GM23248 (cell line): ENCODE results near the gene MIA2. TPM values are rescaled to one million over a fixed set of nuclear protein-coding genes. Genes with fewer than 3 reads are reported as not detected.

ENCODE experiments used
- DNase-seq: peaks from one replicate; pipeline ENCODE4 v3.0.0-alpha.2; 2015
- H2AFZ ChIP-seq: fragments of 200-600 bp; sonication (generic); 2 replicates; pipeline ENCODE4 v1.6.1; 2016; ENCODE audit warnings: antibody characterized with exemption
- H3F3A ChIP-seq: fragments of 200-600 bp; sonication (generic); 2 replicates; pipeline ENCODE4 v1.6.1; 2016; ENCODE audit warnings: mild to moderate bottlenecking, antibody characterized with exemption, mixed run types; ENCODE audit not compliant: insufficient read depth
- H3K27ac ChIP-seq: fragments of 200-600 bp; sonication (generic); 2 replicates; pipeline ENCODE4 v1.5.1; 2016; ENCODE audit warnings: mild to moderate bottlenecking
- H3K27me3 ChIP-seq: fragments of 200-600 bp; sonication (generic); replicated peaks from 2 replicates; pipeline ENCODE4 v1.6.1; 2016; ENCODE audit warnings: mild to moderate bottlenecking; ENCODE audit not compliant: insufficient read depth
- H3K36me3 ChIP-seq: fragments of 200-600 bp; sonication (generic); 2 replicates; pipeline ENCODE4 v1.6.1; 2016; ENCODE audit warnings: low read depth, mild to moderate bottlenecking
- H3K4me1 ChIP-seq: fragments of 200-600 bp; sonication (generic); 2 replicates; pipeline ENCODE4 v1.6.1; 2016; ENCODE audit warnings: mild to moderate bottlenecking; ENCODE audit not compliant: insufficient read depth
- H3K4me2 ChIP-seq: fragments of 200-600 bp; sonication (generic); one replicate; pipeline ENCODE4 v1.6.1; 2016; ENCODE audit warnings: mild to moderate bottlenecking; ENCODE audit not compliant: unreplicated experiment
- H3K4me3 ChIP-seq: fragments of 200-600 bp; sonication (generic); 2 replicates; pipeline ENCODE4 v1.5.1; 2016; ENCODE audit warnings: mild to moderate bottlenecking
- H3K79me2 ChIP-seq: fragments of 200-600 bp; sonication (generic); 2 replicates; pipeline ENCODE4 v1.6.1; 2016; ENCODE audit warnings: mild to moderate bottlenecking; ENCODE audit not compliant: insufficient read depth
- H3K9ac ChIP-seq: fragments of 200-600 bp; sonication (generic); 2 replicates; pipeline ENCODE4 v1.6.1; 2016; ENCODE audit warnings: mild to moderate bottlenecking
- H3K9me2 ChIP-seq: fragments of 200-600 bp; sonication (generic); 2 replicates; pipeline ENCODE4 v1.6.1; 2016; ENCODE audit warnings: mixed run types, mild to moderate bottlenecking, moderate library complexity; ENCODE audit not compliant: insufficient read depth
- H3K9me3 ChIP-seq: fragments of 200-600 bp; sonication (generic); one replicate; pipeline ENCODE4 v1.6.1; 2017; ENCODE audit warnings: low read depth
- H4K20me1 ChIP-seq: fragments of 200-600 bp; sonication (generic); 2 replicates; pipeline ENCODE4 v1.6.0; 2016; ENCODE audit not compliant: insufficient read depth
- EZH2 ChIP-seq: fragments of 200-600 bp; sonication (generic); IDR thresholded peaks from 2 replicates; pipeline ENCODE4 v1.6.1; 2018; ENCODE audit warnings: antibody characterized with exemption, mild to moderate bottlenecking; ENCODE audit not compliant: insufficient read depth, poor library complexity, severe bottlenecking
- EZH2phosphoT487 ChIP-seq: fragments of 200-600 bp; sonication (generic); IDR thresholded peaks from 2 replicates; pipeline ENCODE4 v1.6.1; 2018; ENCODE audit warnings: antibody characterized with exemption, moderate library complexity, mild to moderate bottlenecking, low read depth; ENCODE audit not compliant: insufficient read depth
- WGBS, 2 experiments: methylation state at CpG; one replicate each; pipeline ENCODE4 v1.1.6; 2015 to 2017; ENCODE audit warnings: low lambda C conversion rate in 2 of 2, low coverage in 1 of 2; ENCODE audit errors: missing lambda C conversion rate in 2 of 2; 5-methylcytosine and 5-hydroxymethylcytosine counted together
- in situ Hi-C: fragments of 300-500 bp; cut with MboI; formaldehyde crosslinking; loops from 2 replicates; pipeline ENCODE4 v1.15.0; 2020
- polyA plus RNA-seq: library from polyadenylated mRNA; unstranded; fragments of >200 nt; fragmentation: Nextera tagmentation; extraction: Ambion mirVana; gene quantifications from 2 replicates; pipeline ENCODE4 v1.2.1, GENCODE V29; 2016
- total RNA-seq: library from RNA; depleted of rRNA; stranded (reverse); fragments of >200 nt; shearing (Covaris generic); gene quantifications from 2 replicates; pipeline ENCODE4 v1.2.3, GENCODE V29; 2014; rRNA removed

The MIA2 gene
- total and polyA plus RNA-seq, 2 experiments from 2014 or later: 16.2 to 21.4 TPM

GRCh38 chr14:39434401-39434800, 200.7 kb downstream of the MIA2 start:
- in situ Hi-C loops: no loop called here
- H3K27ac ChIP-seq: no peak overlapping the region
- H3K4me3 ChIP-seq: no peak overlapping the region
- DNase-seq: no peak
- WGBS, 2 experiments: 78 to 83% methylated on average over 2 of the region's 2 CpGs
- no peaks in the 10 kb centered on the region for H4K20me1 ChIP-seq
- TF ChIP-seq EZH2phosphoT487 (no peak), EZH2 (no peak)
- peaks cover 13% of the 10 kb centered on the region for H3K4me1 ChIP-seq
- peaks cover 22% of the 10 kb centered on the region for H3K79me2 ChIP-seq
- no peaks in the 10 kb centered on the region for H3K27me3 ChIP-seq
- no peak overlapping the region for H3K4me2 ChIP-seq
- no peaks in the 10 kb centered on the region for H3K9me3 ChIP-seq
- no peak overlapping the region for H3K9ac ChIP-seq
- no peak overlapping the region for H2AFZ ChIP-seq
- H3F3A ChIP-seq: 0 out of 2 replicates have a peak, but pooled peaks cover 11% of the 10 kb centered on the region
- H3K9me2 ChIP-seq: no peaks in the 10 kb centered on the region
- H3K36me3 ChIP-seq: no peaks in the 10 kb centered on the region

- Histone ChIP-seq H3K9me2 (no peaks in the 10 kb centered on the region), H3F3A (0 out of 2 replicates have a peak, but pooled peaks cover 11% of the 10 kb centered on the region), H3K4me2 (no peak overlapping the region), H3K4me1 (peaks cover 5% of the 10 kb centered on the region), H3K27me3 (no peaks in the 10 kb centered on the region), H3K79me2 (peaks cover 14% of the 10 kb centered on the region), H3K36me3 (no peaks in the 10 kb centered on the region), H3K9me3 (no peaks in the 10 kb centered on the region), H2AFZ (no peak overlapping the region), H3K9ac (no peak overlapping the region), H4K20me1 (no peaks in the 10 kb centered on the region), H3K4me3 (no peak overlapping the region), H3K27ac (no peak overlapping the region)
- DNase-seq: no peak
- 72 to 73% methylated on average over 6 of the region's 6 CpGs for WGBS, 2 experiments
- in situ Hi-C loops: no loop called here
- TF ChIP-seq EZH2phosphoT487 (no peak), EZH2 (no peak)
Observed at GRCh38 chr14:39435241-39435640, 201.5 kb downstream of the MIA2 start.

Other genes starting within 250 kb of the MIA2 start
- gene SEC23A, start 130.7 kb upstream of the MIA2 start, total RNA-seq: 246 and 295 TPM in 2 replicates
- 191 and 192 TPM in 2 replicates for gene SEC23A, start 130.7 kb upstream of the MIA2 start, polyA plus RNA-seq
- gene GEMIN2, start 119.6 kb upstream of the MIA2 start, total RNA-seq: 13.9 and 25.5 TPM in 2 replicates
- 16.4 and 19.0 TPM in 2 replicates for gene GEMIN2, start 119.6 kb upstream of the MIA2 start, polyA plus RNA-seq
- gene TRAPPC6B, start 63.6 kb upstream of the MIA2 start, total RNA-seq: 28.3 and 32.0 TPM in 2 replicates
- 25.6 and 26.4 TPM in 2 replicates for gene TRAPPC6B, start 63.6 kb upstream of the MIA2 start, polyA plus RNA-seq
- gene PNN, start 58.7 kb upstream of the MIA2 start, total RNA-seq: 15.3 and 21.8 TPM in 2 replicates
- gene PNN, start 58.7 kb upstream of the MIA2 start, polyA plus RNA-seq: 32.3 and 39.7 TPM in 2 replicates
- gene FBXO33, start 198.5 kb downstream of the MIA2 start, total RNA-seq: 21.4 and 22.1 TPM in 2 replicates
- gene FBXO33, start 198.5 kb downstream of the MIA2 start, polyA plus RNA-seq: 9.0 and 9.5 TPM in 2 replicates